HepG2 (cell line): ENCODE results near the gene ATP1A2. TPM values are rescaled to one million over a fixed set of nuclear protein-coding genes. Genes with fewer than 3 reads are reported as not detected.
A peak's percentile ranks its signal among the peaks of the same experiment; 100 is the strongest.

ENCODE experiments used
- ARNT ChIP-seq: fragments of 450-650 bp; IDR thresholded peaks from 2 replicates; pipeline ENCODE4 v1.6.1; 2017
- CENPBD1 ChIP-seq: sonication (generic); formaldehyde crosslinking; IDR thresholded peaks from 2 replicates; pipeline ENCODE4 v1.8.0; 2022; ENCODE audit warnings: missing genetic modification reagents, low read depth, mild to moderate bottlenecking, borderline replicate concordance
- CREB3 ChIP-seq: sonication (generic); formaldehyde crosslinking; IDR thresholded peaks from 2 replicates; pipeline ENCODE4 v1.5.0; 2020; ENCODE audit warnings: missing genetic modification reagents
- FIP1L1 ChIP-seq: fragments of 200-400 bp; formaldehyde crosslinking; IDR thresholded peaks from 2 replicates; pipeline ENCODE4 v1.6.1; 2018; ENCODE audit warnings: low read depth, mild to moderate bottlenecking, low read length, moderate library complexity, borderline replicate concordance; ENCODE audit not compliant: insufficient read depth
- FOXA1 ChIP-seq, 2 experiments: fragments of 450-650 bp in 1 of 2; sonication (generic) in 1 of 2; formaldehyde crosslinking in 1 of 2; IDR thresholded peaks; 2 replicates each; pipeline versions ENCODE4 v1.4.0 to v1.6.1; 2016 to 2020; ENCODE audit warnings: missing genetic modification reagents in 1 of 2
- HDAC6 ChIP-seq: fragments of 200-600 bp; sonication (generic); IDR thresholded peaks from 2 replicates; pipeline ENCODE4 v1.7.0; 2017; ENCODE audit warnings: mild to moderate bottlenecking, antibody characterized with exemption, low read length, low read depth
- HMGA1 ChIP-seq: sonication (generic); formaldehyde crosslinking; conservative IDR thresholded peaks from 2 replicates; pipeline ENCODE4 v1.4.0; 2020; ENCODE audit warnings: missing genetic modification reagents
- ISX ChIP-seq: sonication (generic); formaldehyde crosslinking; conservative IDR thresholded peaks from 2 replicates; pipeline ENCODE4 v1.5.0; 2020; ENCODE audit warnings: missing genetic modification reagents
- KAT2B ChIP-seq: fragments of 150-350 bp; IDR thresholded peaks from 2 replicates; pipeline ENCODE4 v1.6.1; 2014; ENCODE audit warnings: low read depth, low read length, borderline replicate concordance
- NCOA5 ChIP-seq: sonication (generic); formaldehyde crosslinking; IDR thresholded peaks from 2 replicates; pipeline ENCODE4 v1.4.0; 2020; ENCODE audit warnings: missing genetic modification reagents
- NFAT5 ChIP-seq: sonication (generic); formaldehyde crosslinking; IDR thresholded peaks from 2 replicates; pipeline ENCODE4 v1.4.0; 2020; ENCODE audit warnings: missing genetic modification reagents
- NFATC3 ChIP-seq: sonication (generic); formaldehyde crosslinking; IDR thresholded peaks from 2 replicates; pipeline ENCODE4 v1.5.1; 2020; ENCODE audit warnings: mild to moderate bottlenecking, missing genetic modification reagents
- NFE2L1 ChIP-seq: sonication (generic); formaldehyde crosslinking; IDR thresholded peaks from 2 replicates; pipeline ENCODE4 v1.4.0; 2020; ENCODE audit warnings: missing genetic modification reagents, mild to moderate bottlenecking, borderline replicate concordance
- NFIC ChIP-seq: IDR thresholded peaks from 2 replicates; pipeline ENCODE4 v1.6.1; 2012; ENCODE audit warnings: mild to moderate bottlenecking, low read length, inconsistent platforms
- NFYC ChIP-seq: IDR thresholded peaks from 2 replicates; pipeline ENCODE4 v1.6.1; 2016; ENCODE audit warnings: missing genetic modification reagents, missing compliant biosample characterization
- STAT5B ChIP-seq: sonication (generic); formaldehyde crosslinking; IDR thresholded peaks from 2 replicates; pipeline ENCODE4 v1.4.0; 2020; ENCODE audit warnings: missing genetic modification reagents
- TGIF2 ChIP-seq: IDR thresholded peaks from 2 replicates; pipeline ENCODE4 v1.6.1; 2016; ENCODE audit warnings: control low read depth, missing compliant biosample characterization
- TIGD3 ChIP-seq: sonication (generic); formaldehyde crosslinking; IDR thresholded peaks from 2 replicates; pipeline ENCODE4 v1.5.1; 2020; ENCODE audit warnings: mild to moderate bottlenecking, missing genetic modification reagents, borderline replicate concordance
- ZNF24 ChIP-seq: fragments of 450-650 bp; IDR thresholded peaks from 2 replicates; pipeline ENCODE4 v1.6.1; 2017; ENCODE audit warnings: antibody characterized with exemption, mild to moderate bottlenecking
- ZNF556 ChIP-seq: sonication (generic); formaldehyde crosslinking; IDR thresholded peaks from 2 replicates; pipeline ENCODE4 v1.4.0; 2020; ENCODE audit warnings: mild to moderate bottlenecking, missing genetic modification reagents, borderline replicate concordance
- ZNF567 ChIP-seq: sonication (generic); formaldehyde crosslinking; IDR thresholded peaks from 2 replicates; pipeline ENCODE4 v1.8.1; 2023; ENCODE audit warnings: mild to moderate bottlenecking, missing genetic modification reagents, borderline replicate concordance
- ZNF644 ChIP-seq: IDR thresholded peaks from 2 replicates; pipeline ENCODE4 v1.6.1; 2016; ENCODE audit warnings: low read depth
- ZNF652 ChIP-seq: IDR thresholded peaks from 2 replicates; pipeline ENCODE4 v1.6.1; 2016; ENCODE audit warnings: low read depth, borderline replicate concordance
- ZNF746 ChIP-seq: sonication (generic); formaldehyde crosslinking; IDR thresholded peaks from 2 replicates; pipeline ENCODE4 v1.8.0; 2022; ENCODE audit warnings: mild to moderate bottlenecking, missing genetic modification reagents
- polyA plus RNA-seq, 8 experiments: library from polyadenylated mRNA; depleted of rRNA in 3 of 8; stranded (reverse) in 7 of 8; unstranded in 1 of 8; fragments of >200 nt; fragmentation: Illumina TruSeq in 4 of 8; extraction: Trizol in 4 of 8; gene quantifications; 2 replicates each; pipeline versions ENCODE4 v1.2.1 to v1.2.3, GENCODE V29; 2011 to 2016; ENCODE audit warnings: low read depth in 4 of 8, missing spikeins in 1 of 8, mixed read lengths in 1 of 8; ENCODE audit not compliant: insufficient read depth in 1 of 8
- total RNA-seq, 5 experiments: library from RNA; depleted of rRNA; stranded (reverse); fragments of >200 nt; fragmentation: Illumina TruSeq; extraction: Trizol; gene quantifications; 2 replicates each; pipeline ENCODE4 v1.2.3, GENCODE V29; 2016; ENCODE audit warnings: low read depth in 1 of 5

The ATP1A2 gene
- total and polyA plus RNA-seq, 2 of the 13 experiments (the other 11 are each of a cell fraction or from before 2014, with no cell fraction given), result 0.16 TPM; not detected in 1

GRCh38 chr1:160108888-160109662, 6.5 kb upstream of the ATP1A2 start (continued):
- TF ChIP-seq KAT2B (no peak), NCOA5 (CRISPR knock-in tag) (no peak), NFAT5 (CRISPR knock-in tag) (no peak), ARNT (no peak), CREB3 (CRISPR knock-in tag) (no peak), TIGD3 (CRISPR knock-in tag) (no peak), ZNF24 (no peak), NFE2L1 (CRISPR knock-in tag) (no peak), ISX (CRISPR knock-in tag) (no peak), CENPBD1 (CRISPR knock-in tag) (no peak), STAT5B (CRISPR knock-in tag) (no peak), FIP1L1 (no peak), ZNF652 (peak; percentile 94), NFATC3 (CRISPR knock-in tag) (0 out of 2 replicates have a peak, but pooled peaks have one; percentile 21), NFIC (no peak), ZNF644 (no peak), ZNF746 (CRISPR knock-in tag) (no peak), HDAC6 (no peak), HMGA1 (no peak), TGIF2 (CRISPR knock-in tag) (no peak), FOXA1 (IDR thresholded peaks at IDR 0.05) (no peak), FOXA1 (CRISPR knock-in tag; IDR thresholded peaks at IDR 0.05) (no peak; the same call in 1 of the 2 replicates), ZNF556 (CRISPR knock-in tag) (no peak), NFYC (no peak), ZNF567 (CRISPR knock-in tag) (no peak)
